ENCODE measurements around the gene GEN1. TPM values are rescaled to one million over a fixed set of nuclear protein-coding genes. Genes with fewer than 3 reads are reported as not detected.

The GEN1 gene
- total and polyA plus RNA-seq, 2 donors (not counting 1 experiment from before 2014, with no cell fraction given) = 16.7 to 105 TPM

DNA sequence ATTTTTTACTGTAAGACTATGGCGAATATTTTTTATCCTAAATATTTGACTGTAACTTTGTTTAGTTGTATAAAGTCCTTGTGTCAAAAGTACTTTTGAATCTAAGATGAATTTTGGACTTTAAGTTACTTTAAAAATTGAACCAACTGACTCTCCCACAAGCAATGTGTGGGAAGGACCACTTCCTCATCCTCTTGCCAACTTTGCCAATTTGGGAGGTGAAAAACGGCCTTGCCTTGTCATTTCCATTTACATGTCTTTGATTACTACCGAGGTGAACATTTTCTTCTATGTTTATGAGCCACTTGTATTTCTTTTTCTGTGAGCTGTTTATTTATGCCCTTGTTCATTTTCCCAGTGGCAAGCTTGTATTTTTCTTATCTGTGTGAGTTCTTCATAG is 49.6 kb downstream of the GEN1 start:
- ChIA-PET POLR2A (no interaction called here), CTCF (interaction anchor here (1.2 to 3.7 kb wide), 3 partner anchors 9 to 27 kb away, joined by 6 to 22 read pairs (median 16); no protein-coding TSS in a partner anchor)
- peaks cover 50 to 58% of the 10 kb centered on the region in 2 donors for H3K4me1 ChIP-seq (ENCODE audit: control insufficient read depth in 2 of 2, insufficient read depth in 2 of 2, low read length in 2 of 2)
- H4K20me1 ChIP-seq (ENCODE audit: control insufficient read depth, insufficient read depth, low read length, poor library complexity, severe bottlenecking) = no peaks in the 10 kb centered on the region
- no peak overlapping the region for H2AFZ ChIP-seq (ENCODE audit: insufficient read depth, low read depth, low read length, poor library complexity, severe bottlenecking)
- Mint-ChIP-seq H3K9me3 (ENCODE audit: insufficient read depth) (no peaks in the 10 kb centered on the region), H3K27me3 (no peaks in the 10 kb centered on the region), H3K27ac (peak overlapping the region; percentile 87), H3K4me1 (peaks cover 77% of the 10 kb centered on the region), H3K4me3 (peak overlapping the region; percentile 81)
- no peaks in the 10 kb centered on the region for H3K79me2 ChIP-seq (ENCODE audit: control insufficient read depth, insufficient read depth, low read length)
- H3K4me2 ChIP-seq (replicated peaks; ENCODE audit: low read depth, low read length, poor library complexity, severe bottlenecking) = peak overlapping the region; percentile 62
- H3K4me3 ChIP-seq (ENCODE audit: control extremely low read depth in 1 of 5, extremely low read depth in 1 of 5, insufficient read depth in 1 of 5, low read depth in 2 of 5, low read length in 4 of 5) = peak overlapping the region in 1 of 5 experiments; percentile 1
- H3K9ac ChIP-seq (ENCODE audit: low read length) = no peak overlapping the region
- ATAC-seq (ENCODE audit: low read depth) = no peak
- no peaks in the 10 kb centered on the region for H3K9me3 ChIP-seq (ENCODE audit: control extremely low read depth in 1 of 3, control insufficient read depth in 2 of 3, insufficient read depth in 1 of 3, low read length in 2 of 3)
- no peak for DNase-seq
- intact Hi-C loops (cut with micrococcal nuclease) = no loop called here
- no peaks in the 10 kb centered on the region for H3K27me3 ChIP-seq (replicated peaks in 1 of 4; ENCODE audit: control extremely low read depth in 1 of 4, control insufficient read depth in 3 of 4, insufficient read depth in 4 of 4, low read length in 3 of 4)
- WGBS (ENCODE audit: insufficient coverage) = no CpG with 5 or more reads among the region's 3 CpGs
- TF ChIP-seq, protein P1, sequence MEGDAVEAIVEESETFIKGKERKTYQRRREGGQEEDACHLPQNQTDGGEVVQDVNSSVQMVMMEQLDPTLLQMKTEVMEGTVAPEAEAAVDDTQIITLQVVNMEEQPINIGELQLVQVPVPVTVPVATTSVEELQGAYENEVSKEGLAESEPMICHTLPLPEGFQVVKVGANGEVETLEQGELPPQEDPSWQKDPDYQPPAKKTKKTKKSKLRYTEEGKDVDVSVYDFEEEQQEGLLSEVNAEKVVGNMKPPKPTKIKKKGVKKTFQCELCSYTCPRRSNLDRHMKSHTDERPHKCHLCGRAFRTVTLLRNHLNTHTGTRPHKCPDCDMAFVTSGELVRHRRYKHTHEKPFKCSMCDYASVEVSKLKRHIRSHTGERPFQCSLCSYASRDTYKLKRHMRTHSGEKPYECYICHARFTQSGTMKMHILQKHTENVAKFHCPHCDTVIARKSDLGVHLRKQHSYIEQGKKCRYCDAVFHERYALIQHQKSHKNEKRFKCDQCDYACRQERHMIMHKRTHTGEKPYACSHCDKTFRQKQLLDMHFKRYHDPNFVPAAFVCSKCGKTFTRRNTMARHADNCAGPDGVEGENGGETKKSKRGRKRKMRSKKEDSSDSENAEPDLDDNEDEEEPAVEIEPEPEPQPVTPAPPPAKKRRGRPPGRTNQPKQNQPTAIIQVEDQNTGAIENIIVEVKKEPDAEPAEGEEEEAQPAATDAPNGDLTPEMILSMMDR (IDR thresholded peaks at IDR 0.05) = no peak
- no peak for TF ChIP-seq EZH2 (IDR thresholded peaks at IDR 0.05; ENCODE audit: borderline replicate concordance, insufficient read depth, low read depth, low read length, poor library complexity, severe bottlenecking)
- peak overlapping the region; percentile 82 to 93 for H3K27ac ChIP-seq (ENCODE audit: low read length in 2 of 2)
- no peaks in the 10 kb centered on the region for H3K36me3 ChIP-seq (replicated peaks in 1 of 2; ENCODE audit: control extremely low read depth in 1 of 2, control insufficient read depth in 1 of 2, extremely low read depth in 1 of 2, insufficient read depth in 2 of 2, low read length in 1 of 2)

- H3K27ac ChIP-seq (ENCODE audit: low read length in 2 of 2) = peak overlapping the region; percentile 82 to 93
- H3K4me2 ChIP-seq (replicated peaks; ENCODE audit: low read depth, low read length, poor library complexity, severe bottlenecking) = peak overlapping the region; percentile 62
- ChIA-PET POLR2A (interaction anchor here (1.4 to 2.5 kb wide), 4 partner anchors 9 to 51 kb away, joined by 4 to 39 read pairs (median 8); partner anchors contain the start of genes GEN1, MSGN1 and SMC6), CTCF (interaction anchor here (2.0 to 3.7 kb wide), 3 partner anchors 9 to 26 kb away, joined by 11 to 22 read pairs (median 16); no protein-coding TSS in a partner anchor)
- TF ChIP-seq EZH2 (IDR thresholded peaks at IDR 0.05; ENCODE audit: borderline replicate concordance, insufficient read depth, low read depth, low read length, poor library complexity, severe bottlenecking) = no peak
- TF ChIP-seq, protein P1 (IDR thresholded peaks at IDR 0.05) = no peak
- H2AFZ ChIP-seq (ENCODE audit: insufficient read depth, low read depth, low read length, poor library complexity, severe bottlenecking) = no peak overlapping the region
- peaks cover 70% of the 10 kb centered on the region for H3K4me1 Mint-ChIP-seq
- H3K9me3 ChIP-seq (ENCODE audit: control extremely low read depth in 1 of 3, control insufficient read depth in 2 of 3, insufficient read depth in 1 of 3, low read length in 2 of 3) = no peaks in the 10 kb centered on the region
- no peaks in the 10 kb centered on the region for H3K27me3 ChIP-seq (replicated peaks in 1 of 4; ENCODE audit: control extremely low read depth in 1 of 4, control insufficient read depth in 3 of 4, insufficient read depth in 4 of 4, low read length in 3 of 4)
- no peaks in the 10 kb centered on the region for H4K20me1 ChIP-seq (ENCODE audit: control insufficient read depth, insufficient read depth, low read length, poor library complexity, severe bottlenecking)
- no peaks in the 10 kb centered on the region for H3K79me2 ChIP-seq (ENCODE audit: control insufficient read depth, insufficient read depth, low read length)
- H3K4me1 ChIP-seq (ENCODE audit: control insufficient read depth in 2 of 2, insufficient read depth in 2 of 2, low read length in 2 of 2) = peaks cover 43 to 52% of the 10 kb centered on the region in 2 donors
- H3K27me3 Mint-ChIP-seq = no peaks in the 10 kb centered on the region
- peak; percentile 83 for ATAC-seq (ENCODE audit: low read depth)
- no peaks in the 10 kb centered on the region for H3K9me3 Mint-ChIP-seq (ENCODE audit: insufficient read depth)
- H3K4me3 ChIP-seq (ENCODE audit: control extremely low read depth in 1 of 5, extremely low read depth in 1 of 5, insufficient read depth in 1 of 5, low read depth in 2 of 5, low read length in 4 of 5) = peak overlapping the region in 2 of 5 experiments; percentile 31 to 34
- H3K36me3 ChIP-seq (replicated peaks in 1 of 2; ENCODE audit: control extremely low read depth in 1 of 2, control insufficient read depth in 1 of 2, extremely low read depth in 1 of 2, insufficient read depth in 2 of 2, low read length in 1 of 2) = no peaks in the 10 kb centered on the region
- H3K4me3 Mint-ChIP-seq = peak overlapping the region; percentile 81
- peak; percentile 78 for DNase-seq
- intact Hi-C loops (cut with micrococcal nuclease) = loop anchor here (1.0 to 2.0 kb wide), 4 partner anchors 9 to 52 kb away; no protein-coding TSS in a partner anchor
- H3K27ac Mint-ChIP-seq = peak overlapping the region; percentile 87
- peak overlapping the region; percentile 31 for H3K9ac ChIP-seq (ENCODE audit: low read length)
- whole genome bisulfite sequencing (ENCODE audit: insufficient coverage) = 0% methylated on average over 1 of the region's 3 CpGs
Observed at GRCh38 chr2:17804358-17804757, 50.4 kb downstream of the GEN1 start.

Data from B cell (primary cell).